GM21825 (cell line): ENCODE measurements around the gene LMO1.

Experiments used
- ATAC-seq: cut with Tn5 transposase; IDR thresholded peaks from one replicate; pipeline ENCODE4 v1.9.1; 2021; ENCODE audit warnings: mild to moderate bottlenecking, moderate library complexity; ENCODE audit not compliant: unreplicated experiment

The LMO1 gene

DNA sequence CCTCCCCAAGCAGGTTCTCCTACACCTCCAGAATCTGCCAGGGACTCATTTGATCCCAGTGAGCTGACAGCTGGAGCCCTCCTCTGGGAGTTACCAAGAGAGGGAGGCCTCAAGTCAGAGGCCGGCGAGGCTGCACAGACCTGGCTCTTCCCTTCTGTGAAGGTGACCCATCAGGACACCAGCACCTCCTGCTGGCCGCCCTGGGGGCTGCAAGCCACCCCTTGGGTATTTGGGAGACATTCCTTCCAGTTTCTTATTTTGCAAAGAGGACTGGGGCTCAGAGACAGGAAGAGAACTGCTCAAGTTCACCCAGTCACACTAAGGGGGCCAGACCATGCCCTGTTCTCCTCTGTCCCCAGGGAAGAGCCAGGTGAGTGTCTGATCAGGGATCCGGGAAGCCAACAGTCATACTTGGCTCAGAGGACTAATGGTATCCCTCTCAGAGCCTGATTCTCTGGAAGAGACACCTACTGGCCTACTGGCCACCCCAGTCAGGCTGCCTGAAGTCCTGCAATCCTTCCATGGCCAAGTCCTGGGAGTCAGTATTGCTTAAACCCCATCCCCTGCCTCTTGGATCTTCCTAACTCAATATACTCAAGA is 54.4 kb downstream of the LMO1 start:
- no peak for ATAC-seq

DNA sequence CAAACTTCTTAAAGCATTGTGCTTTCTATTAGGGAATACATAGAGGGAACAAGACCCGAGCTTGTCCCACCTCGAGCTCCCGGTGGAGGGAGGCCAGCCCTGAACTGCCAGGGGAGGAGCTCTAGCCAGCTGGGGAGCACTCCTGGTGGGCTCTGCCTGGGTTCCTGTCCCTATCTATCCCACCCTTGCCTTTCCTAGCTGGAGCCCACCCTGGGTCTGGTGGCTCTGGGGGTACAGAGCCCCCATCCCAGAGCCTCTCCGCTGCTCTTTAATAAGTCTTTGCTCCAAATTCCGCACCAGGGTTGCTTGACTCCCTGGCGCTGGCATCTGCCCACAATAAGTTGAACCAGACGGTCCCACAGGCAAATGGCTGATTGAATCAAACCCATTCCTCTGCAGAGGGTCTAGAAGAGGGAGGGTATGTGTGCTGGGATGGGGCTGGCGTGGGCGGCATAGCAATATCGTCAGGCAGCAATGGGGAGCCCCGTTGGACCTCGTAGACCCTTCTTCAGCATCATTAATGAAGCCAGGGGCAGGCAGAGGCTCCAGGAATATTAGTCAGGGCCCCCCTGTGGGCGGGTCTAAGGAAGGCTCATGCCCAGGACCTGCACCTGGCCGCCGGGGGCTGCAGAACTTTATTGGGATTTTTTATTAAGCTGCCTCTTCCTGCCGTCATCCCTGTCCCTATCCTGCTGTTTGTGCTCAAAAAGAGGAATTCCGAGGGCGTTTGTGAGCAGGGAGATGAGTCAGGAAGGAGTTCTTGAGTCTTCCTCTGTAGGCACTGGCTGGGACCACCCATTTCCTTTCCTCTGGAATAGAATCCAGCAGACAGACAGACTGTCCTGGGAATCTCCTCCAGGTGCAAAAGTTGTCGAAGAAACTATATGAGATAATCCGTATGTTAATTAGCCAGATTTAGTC is 56.3 kb downstream of the LMO1 start:
- ATAC-seq, result no peak

DNA sequence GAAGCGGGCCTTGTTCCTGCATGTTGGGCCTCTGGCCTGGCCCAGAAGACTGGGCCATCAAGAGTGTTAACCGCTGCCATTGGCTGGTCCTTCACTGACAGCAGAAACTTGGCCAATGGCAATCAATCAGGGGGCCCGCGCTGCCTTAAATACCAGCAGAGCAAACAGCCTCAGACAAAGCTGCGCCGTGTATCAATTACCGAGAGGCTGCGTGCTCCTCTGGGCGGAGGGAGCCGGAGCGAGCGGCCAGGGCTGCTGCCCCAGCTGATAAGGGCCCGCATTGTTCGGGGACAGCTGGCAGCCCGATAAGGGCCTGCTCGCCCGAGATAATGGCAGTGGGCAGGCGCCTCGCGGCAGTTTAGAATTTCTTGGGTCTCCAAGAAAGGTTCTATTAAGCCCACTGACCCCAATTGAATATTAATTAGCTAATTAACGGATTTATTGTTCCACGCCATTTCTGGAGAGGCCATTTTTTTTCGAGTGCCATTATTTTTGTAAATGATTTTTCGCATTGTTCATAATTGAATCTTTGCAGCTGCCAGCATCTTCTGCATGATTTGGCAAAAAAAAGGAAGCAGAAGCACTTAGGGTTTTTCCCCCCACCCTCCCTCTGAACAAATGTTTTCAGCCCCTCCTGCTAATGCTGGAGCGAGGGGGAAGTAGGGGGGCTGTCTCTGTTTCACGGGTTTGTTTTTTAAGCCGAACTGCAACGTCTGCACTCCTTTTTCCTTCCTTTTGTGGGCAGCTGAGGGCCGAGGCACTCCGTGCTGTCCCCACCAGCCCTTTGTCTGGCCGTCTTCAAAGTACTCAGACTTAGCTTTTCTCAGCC is 57.2 kb downstream of the LMO1 start:
- no peak for ATAC-seq

DNA sequence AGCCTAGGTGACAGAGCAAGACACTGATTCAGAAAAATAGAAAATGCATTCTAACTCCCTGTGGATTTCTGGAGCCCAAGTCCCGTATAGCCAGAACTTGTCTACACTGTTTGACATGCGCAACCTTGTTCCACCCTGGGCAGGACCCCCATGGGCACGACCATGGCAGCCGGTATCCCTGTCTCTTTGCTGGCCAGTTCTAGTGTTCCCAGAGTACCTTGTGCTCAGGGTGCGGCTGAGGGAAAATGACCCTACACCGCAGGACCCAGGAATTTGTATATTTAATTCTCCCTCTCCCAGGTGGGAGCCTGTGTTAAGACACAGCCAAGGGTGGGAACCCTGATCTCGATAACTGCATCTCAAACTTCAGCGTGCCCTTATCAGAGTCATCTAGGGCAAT is 58.1 kb downstream of the LMO1 start:
- ATAC-seq, result no peak

DNA sequence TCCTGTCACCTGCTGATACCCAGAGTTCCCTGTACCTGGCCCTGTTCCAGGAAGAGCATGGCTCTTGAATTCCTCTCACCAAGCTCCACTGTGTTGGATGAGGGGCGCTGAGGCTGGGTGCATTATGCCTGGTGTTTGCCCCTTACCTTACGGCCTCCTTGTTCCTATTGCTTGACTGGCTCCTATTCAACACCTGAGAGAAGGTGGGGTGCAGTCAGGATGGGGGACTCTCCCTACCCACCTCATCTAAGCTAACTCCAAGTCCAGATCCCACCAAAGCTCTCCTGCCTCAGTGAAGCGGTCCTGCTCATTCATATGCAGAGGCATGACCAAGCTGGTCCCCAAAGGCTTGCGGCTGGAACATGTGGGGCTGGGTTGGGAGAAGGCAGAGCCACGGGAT is 59.1 kb downstream of the LMO1 start:
- ATAC-seq, result no peak

DNA sequence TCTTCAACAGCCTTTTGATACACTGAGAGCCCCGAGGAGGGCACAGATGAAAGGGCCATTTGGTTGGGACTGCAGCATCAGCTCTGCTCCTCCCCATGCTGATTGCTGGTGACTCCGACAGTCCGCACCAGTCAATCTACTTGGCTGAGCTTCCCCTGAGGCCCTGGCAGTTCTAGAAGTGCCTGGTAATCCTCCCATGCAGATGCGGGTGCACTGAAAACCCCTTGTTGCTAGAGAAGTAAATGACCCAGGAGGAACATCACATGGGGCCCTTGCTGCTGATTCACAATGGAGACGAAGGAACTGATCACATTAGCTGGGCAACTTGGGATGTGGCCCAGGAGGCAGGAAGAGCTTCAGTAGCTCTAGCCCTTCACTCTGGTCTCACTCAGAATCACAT is 59.7 kb downstream of the LMO1 start:
- no peak for ATAC-seq

DNA sequence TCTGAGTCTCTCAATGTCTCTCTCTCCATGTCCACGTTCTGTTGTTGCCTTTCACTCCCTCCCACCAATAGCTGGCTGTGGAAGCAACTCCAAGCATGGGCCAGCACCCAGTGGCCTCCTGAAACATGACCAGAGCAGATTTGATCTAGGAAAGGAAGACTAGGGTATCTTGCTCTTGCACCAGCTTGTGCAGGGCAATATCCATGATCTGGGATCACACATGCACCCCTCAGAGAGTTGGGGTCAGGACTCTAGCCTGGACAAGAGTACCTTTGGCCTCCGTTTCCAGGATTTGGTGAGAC is 60.3 kb downstream of the LMO1 start:
- no peak for ATAC-seq

DNA sequence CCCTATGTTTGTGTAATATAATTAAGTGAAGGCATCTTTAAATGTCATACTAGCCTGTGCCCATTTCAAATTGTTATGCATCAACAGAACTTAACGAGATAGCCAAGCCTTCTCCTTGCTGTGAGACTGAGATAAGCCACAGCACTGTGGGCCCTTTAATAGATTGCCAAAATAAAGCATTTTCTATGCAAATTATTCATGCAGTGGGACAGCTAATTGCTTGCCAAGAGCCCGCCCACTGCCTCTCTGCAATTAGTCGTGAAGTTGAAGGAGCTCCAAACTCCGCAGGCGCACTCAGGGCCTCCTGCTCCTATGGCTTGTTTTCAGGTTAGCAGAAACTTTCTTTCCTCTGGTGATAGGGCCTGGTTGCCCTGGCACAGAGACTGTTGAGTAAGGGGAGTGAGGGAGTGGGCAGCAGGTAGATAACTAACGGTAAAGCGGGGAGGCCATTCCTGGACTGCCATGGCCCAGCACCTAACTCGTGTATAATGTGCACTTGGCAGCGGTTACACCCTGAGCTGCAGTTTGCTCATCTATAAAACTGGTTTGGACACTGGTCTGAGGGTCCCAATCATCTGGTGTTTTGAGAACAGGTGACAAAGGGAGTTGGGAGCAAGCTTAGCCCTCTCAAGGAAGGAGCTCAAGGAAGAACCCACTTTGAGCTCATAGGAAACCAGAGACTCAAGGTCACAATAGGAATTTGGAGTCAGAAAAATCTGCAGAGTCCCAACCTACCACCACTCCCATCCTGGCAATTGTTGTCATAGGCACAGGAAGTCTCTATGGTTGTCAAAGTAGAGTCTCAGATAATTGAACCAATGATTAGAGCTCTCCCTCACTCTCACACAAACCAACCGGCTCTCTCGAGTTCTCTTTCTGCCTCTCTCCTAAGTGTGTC is 60.9 kb downstream of the LMO1 start:
- no peak for ATAC-seq

DNA sequence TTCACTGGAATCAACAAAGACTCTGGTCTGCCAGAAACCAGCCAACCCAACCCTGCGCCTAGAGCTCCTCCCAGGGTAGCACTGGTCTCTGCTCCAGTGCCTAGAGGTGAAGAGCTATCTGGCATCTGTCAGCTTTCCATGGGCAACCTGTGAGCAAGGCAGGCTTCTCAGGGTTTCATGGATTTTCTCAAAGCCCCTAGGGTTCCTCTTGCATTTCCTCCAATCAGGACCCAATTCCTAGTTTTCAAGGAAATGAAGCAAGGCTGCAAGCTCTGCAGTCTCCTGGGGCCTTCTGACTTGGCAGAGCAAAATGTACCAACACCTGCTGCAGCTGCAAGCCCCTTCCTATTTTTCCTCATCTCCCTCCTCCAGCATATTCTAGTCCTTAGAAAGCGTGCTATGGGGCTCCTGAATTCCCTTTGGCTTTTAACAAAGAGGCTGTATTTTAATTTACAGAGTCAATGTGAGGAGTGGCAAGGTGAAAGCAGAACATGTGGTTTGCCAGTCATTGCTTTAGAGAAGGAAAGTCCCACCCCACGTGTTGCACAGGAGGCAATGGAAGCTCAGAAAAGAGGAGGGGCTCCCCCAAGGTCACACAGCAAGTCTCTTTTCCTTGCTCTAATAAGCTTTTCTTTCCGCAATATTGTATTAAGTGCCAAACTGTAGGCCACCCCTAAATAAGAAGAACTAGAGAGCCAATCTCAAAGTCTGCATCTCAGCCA is 61.9 kb downstream of the LMO1 start:
- ATAC-seq, result peak; percentile 72

DNA sequence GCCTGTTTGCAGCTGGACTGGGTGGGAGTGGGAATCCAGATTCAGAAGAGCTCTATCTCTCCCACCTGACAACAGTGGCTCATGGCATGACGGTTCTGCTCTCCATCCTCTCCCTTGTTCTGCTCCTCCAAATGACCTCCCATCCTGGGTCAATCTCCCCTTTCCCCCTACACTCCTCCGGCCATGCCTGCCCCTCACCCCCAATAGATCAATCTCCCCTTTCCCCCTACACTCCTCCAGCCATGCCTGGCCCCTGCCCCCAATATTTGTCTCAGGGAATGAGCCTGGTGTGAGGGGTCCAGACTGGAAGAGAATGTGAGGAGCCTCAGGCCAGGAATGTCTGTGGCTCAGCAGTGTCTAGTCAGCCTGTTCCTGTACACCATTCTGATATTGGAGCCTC is 64.0 kb downstream of the LMO1 start:
- ATAC-seq, result no peak

DNA sequence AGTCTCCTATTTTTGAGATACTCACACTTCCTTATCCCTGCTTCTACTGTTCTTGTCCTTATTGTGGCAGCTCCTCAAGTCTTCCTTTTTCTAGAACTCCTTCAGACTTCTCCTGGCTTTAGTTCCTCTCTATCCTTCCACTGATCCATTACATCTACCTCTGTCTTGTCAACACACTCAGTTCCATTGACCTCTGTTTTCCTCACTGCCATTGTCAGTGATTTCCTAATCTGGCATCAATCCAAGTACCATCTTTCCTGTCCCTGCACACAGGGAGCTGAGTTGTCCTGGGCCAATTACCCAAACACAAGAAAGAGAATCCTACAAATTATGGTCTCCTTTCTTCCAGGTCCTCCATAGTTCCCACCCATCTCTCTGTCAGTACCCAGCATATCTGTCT is 66.9 kb downstream of the LMO1 start:
- no peak for ATAC-seq

DNA sequence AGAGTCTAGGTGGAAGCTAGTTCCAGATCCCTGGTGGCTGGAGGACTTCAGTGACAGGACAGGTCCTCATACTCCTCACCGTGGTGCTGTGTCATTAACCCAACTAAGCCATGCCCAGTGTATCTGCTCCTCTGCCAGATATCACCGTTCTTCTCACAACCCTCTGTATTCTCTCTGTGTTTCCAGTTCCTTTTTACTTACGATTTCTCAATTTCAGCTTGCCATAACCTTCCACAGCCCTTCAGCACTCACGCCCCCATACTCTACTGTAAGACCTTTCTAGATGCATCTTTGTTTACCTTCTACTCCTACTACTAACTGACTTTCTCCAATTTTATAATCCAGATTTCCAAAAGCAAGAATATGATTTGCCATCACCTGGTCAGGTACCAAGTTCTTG is 68.7 kb downstream of the LMO1 start:
- ATAC-seq, result no peak

DNA sequence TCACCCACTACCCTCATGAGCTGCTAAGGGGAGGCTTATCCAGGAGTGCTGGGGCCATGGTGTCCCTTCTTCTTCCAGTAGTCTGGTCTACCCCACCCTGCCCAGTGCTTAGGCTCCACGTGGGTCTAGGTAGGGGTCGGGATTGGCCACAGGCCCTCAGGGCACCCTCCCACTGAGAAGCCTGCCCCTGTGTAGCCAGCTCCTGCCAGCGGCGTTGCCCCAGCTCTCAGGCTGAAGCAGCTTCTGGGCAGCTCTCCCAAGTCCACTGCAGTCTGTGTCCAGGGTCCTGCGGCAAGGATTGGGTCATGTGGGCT is 70.8 kb downstream of the LMO1 start:
- no peak for ATAC-seq

DNA sequence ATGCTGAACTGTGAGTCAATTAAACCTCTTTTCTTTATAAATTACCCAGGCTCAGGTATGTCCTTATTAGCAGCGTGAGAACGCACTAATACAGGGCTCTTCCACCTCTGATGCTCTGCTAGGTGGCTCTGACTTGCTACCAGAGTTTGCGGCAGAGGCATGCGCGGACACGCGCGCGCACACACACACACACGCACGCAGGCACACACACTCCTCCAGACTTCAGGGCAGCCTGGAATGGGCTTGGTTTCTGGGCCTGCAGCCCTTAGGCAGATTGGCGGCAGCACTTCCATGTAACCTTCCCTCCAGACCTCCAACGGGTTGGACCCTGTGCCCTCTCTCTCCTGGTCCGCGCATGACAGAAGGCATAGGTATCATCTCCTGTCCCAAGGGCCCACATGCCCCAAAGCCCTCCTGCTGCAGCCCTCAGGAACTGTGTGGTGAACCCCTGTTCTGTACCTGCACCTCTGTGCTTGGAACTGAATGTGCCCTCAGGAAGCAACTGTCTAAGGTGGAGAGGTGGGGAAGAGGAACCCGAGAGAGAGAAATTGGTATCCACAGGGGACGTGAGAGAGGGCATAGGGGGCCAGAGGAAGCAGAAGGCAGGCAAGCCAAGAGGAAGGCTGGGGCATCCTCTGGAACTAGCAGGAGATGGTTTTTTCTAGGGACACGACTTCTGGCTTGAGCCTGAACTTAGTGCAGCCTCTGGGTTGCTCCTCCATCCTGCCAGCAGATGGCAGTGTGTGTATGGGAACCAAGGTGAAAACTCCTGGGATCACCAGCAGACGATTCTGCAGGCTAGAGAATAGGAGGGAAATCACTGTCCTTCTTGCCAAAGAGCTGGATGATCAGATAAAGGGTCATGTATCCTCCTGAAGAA is 71.4 kb downstream of the LMO1 start:
- ATAC-seq, result no peak

DNA sequence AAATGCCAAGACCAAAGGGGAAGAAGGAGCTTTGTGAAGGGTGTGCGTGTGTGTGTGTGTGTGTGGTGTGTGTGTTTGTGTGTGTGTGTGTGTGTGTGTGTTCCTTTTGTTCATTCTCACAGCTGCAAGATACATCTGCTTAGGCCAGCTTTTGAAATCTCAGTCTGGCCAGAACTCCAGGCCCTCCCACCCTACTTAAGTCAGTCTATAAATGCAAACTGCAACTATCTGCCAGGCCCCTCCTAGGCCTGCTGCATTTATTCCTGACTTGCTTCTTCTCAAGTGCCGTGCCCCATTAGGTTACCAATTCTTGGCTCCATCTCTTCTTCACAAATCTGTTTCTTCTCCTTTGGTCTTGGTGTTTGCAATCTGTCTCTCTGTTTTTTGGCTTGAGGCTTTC is 73.2 kb downstream of the LMO1 start:
- ATAC-seq, result no peak

DNA sequence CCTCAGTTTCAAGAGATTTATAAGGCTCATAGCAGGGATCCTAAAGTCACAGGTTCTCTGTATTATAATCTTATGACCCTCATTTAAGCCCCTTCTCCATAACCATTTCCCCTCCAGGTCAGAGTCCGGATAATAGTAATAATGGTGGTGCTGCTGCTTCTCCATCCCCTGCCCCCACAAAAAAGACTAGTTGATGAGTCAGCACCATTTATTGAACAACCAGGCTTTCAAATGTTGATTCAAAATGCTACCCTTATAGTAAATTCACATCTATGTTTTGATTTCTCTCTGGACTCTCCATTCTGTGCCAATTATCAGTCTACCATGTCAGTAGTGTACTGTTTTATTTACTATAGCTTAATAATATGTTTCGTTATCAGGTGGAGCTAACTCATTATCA is 77.2 kb downstream of the LMO1 start:
- no peak for ATAC-seq

DNA sequence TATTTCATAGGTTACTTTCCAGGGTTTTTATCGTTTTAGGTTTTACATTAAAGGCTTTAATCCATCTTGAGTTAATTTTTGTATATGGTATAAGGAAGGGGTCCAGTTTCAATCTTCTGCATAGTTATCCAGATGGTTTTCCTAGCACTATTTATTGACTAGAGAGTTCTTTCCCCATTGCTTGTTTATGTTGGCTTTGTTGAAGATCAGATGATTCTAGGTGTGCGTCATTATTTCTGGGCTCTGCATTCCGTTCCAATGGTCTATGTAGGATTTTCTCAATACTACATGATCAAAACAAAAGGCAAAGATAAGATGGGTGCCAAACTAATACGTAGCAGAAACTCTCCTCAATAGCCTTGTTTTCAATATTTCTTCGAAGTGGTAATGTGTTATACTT is 80.6 kb downstream of the LMO1 start:
- ATAC-seq, result no peak

DNA sequence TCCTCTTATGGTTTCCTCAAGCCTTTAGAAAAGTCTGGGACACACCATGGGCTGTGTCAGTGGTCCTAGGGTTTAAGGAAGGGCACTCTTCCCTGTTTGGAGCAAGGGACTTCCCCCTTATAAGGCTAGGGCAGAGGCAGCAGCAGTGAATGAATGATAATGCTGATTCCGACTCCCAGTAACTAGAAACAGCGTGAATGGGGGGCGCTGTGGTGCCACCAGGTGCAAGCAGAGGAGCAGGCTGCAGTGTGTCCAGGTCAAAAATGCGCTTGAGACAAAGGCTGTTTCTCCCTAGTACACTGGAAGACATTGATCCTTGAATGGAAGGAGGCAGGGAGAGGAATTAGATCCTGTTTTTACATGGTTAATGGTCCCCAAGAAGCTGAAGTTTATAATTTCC is 83.2 kb downstream of the LMO1 start:
- ATAC-seq, result no peak

DNA sequence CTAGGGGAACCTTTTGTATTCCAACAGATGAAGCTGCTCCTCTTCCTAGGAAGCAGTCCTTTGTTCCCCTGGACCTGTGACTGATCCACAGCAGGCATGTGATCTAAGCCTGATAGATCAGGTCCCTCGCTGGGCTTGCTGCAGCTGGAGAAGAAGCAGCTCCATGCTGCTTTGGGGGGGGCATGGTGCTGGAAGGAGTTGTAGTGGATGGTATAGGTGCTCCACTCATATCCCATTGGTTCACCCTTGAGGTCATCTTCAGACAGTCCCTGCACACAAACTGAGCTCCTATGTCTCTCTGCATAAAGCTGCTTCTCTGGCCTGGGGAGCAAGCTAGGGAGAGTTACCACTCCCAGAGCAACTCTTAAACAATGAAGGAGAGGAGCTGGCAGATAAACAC is 85.4 kb downstream of the LMO1 start:
- no peak for ATAC-seq

DNA sequence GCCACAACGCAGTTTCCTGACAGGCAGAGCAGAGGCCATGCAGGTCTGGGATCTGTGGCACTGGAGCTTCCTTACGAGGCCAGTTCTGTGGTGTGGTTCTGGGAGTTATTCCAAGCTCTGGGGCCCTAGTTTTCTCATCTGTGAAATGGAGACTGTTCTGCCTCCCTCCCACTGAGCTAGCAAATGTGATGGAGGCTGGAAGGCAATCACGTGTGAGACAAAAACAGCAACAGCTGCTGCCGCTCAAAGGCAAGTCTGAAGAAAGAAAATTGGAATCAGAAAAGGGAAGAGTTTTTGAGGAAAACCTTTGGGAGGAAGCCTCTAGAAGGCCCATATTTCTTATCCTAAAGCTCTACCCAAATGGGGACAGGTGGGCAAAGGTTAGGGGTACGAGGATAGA is 86.5 kb downstream of the LMO1 start:
- no peak for ATAC-seq
